ENCODE data around the gene KSR1.

DNA sequence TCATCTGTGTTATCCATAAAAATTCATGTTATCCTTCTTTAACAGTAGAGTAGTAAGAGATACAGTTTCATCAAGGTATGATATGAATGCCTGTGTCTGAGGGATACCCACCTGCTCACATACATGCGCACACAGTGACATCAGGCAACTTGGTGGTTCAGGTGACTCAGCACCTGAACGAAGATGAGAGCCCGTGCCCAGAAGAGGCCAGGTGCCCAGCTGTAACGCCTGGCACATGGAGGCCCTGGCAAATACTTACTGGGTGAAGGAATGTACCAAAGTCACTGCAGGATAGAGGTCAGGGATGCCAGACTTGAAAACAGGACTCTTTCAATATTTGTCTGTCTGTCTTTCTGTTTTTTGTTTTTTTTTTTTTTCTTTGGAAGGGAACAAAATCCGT, 102.1 kb downstream of the KSR1 start:
- TF ChIP-seq, protein P1, sequence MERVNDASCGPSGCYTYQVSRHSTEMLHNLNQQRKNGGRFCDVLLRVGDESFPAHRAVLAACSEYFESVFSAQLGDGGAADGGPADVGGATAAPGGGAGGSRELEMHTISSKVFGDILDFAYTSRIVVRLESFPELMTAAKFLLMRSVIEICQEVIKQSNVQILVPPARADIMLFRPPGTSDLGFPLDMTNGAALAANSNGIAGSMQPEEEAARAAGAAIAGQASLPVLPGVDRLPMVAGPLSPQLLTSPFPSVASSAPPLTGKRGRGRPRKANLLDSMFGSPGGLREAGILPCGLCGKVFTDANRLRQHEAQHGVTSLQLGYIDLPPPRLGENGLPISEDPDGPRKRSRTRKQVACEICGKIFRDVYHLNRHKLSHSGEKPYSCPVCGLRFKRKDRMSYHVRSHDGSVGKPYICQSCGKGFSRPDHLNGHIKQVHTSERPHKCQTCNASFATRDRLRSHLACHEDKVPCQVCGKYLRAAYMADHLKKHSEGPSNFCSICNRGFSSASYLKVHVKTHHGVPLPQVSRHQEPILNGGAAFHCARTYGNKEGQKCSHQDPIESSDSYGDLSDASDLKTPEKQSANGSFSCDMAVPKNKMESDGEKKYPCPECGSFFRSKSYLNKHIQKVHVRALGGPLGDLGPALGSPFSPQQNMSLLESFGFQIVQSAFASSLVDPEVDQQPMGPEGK (CRISPR knock-in tag; IDR thresholded peaks at IDR 0.05; ENCODE audit: borderline replicate concordance), result no peak
- TF ChIP-seq ZFP3 (CRISPR knock-in tag; IDR thresholded peaks at IDR 0.05), result no peak
- no peak for TF ChIP-seq ZFP30 (CRISPR knock-in tag; IDR thresholded peaks at IDR 0.05)

All from SK-N-SH treated with all-trans-retinoic acid at 6 μM for 48 hours (cell line).